GM18505 (cell line): Measurements from ENCODE around the gene RNPEPL1.

Source experiments
- ATAC-seq: cut with Tn5 transposase; IDR thresholded peaks from one replicate; pipeline ENCODE4 v1.9.1; 2021; ENCODE audit not compliant: unreplicated experiment
- POLR2A ChIP-seq: IDR thresholded peaks from 4 replicates; pipeline ENCODE4 v1.6.1; 2011; ENCODE audit warnings: borderline replicate concordance; ENCODE audit not compliant: insufficient read depth, insufficient read length; ENCODE audit errors: extremely low read depth

The RNPEPL1 gene

GRCh38 chr2:240572141-240573031 lies 4.1 kb downstream of the RNPEPL1 start:
- TF ChIP-seq POLR2A = no peak
- no peak for ATAC-seq

- ATAC-seq = no peak
Measured at GRCh38 chr2:240573071-240573515, 4.8 kb downstream of the RNPEPL1 start.

GRCh38 chr2:240573516-240574385 lies 5.5 kb downstream of the RNPEPL1 start:
- no peak for ATAC-seq
- no peak for TF ChIP-seq POLR2A

More at GRCh38 chr2:240573071-240573515, 4.8 kb downstream of the RNPEPL1 start:
- no peak for TF ChIP-seq POLR2A

GRCh38 chr2:240574386-240575100 lies 6.3 kb downstream of the RNPEPL1 start:
- no peak for ATAC-seq
- peak; percentile 11 for TF ChIP-seq POLR2A

GRCh38 chr2:240575101-240575965 lies 7.0 kb downstream of the RNPEPL1 start:
- ATAC-seq = no peak
- no peak for TF ChIP-seq POLR2A

GRCh38 chr2:240576036-240576435 lies 7.8 kb downstream of the RNPEPL1 start:
- ATAC-seq = no peak
- no peak for TF ChIP-seq POLR2A

GRCh38 chr2:240576436-240577205 lies 8.3 kb downstream of the RNPEPL1 start:
- no peak for ATAC-seq

GRCh38 chr2:240577281-240578109 lies 9.2 kb downstream of the RNPEPL1 start:
- no peak for ATAC-seq
- no peak for TF ChIP-seq POLR2A

More at GRCh38 chr2:240576436-240577205, 8.3 kb downstream of the RNPEPL1 start:
- no peak for TF ChIP-seq POLR2A

- TF ChIP-seq POLR2A = no peak
- no peak for ATAC-seq
Measured at GRCh38 chr2:240578110-240578450, 9.8 kb downstream of the RNPEPL1 start.

GRCh38 chr2:240578488-240578887 lies 10.2 kb downstream of the RNPEPL1 start:
- no peak for TF ChIP-seq POLR2A
- no peak for ATAC-seq

- ATAC-seq = no peak
- TF ChIP-seq POLR2A = no peak
Measured at GRCh38 chr2:240579071-240579762, 10.9 kb downstream of the RNPEPL1 start.
